Fibroblast of villous mesenchyme (primary cell): ENCODE data around the gene PKHD1. TPM values are rescaled to one million over a fixed set of nuclear protein-coding genes. Genes with fewer than 3 reads are reported as not detected.

Source experiments
- DNase-seq: peaks from one replicate; pipeline ENCODE4 v3.0.0-alpha.2; 2010; ENCODE audit warnings: low read depth
- H3K4me3 ChIP-seq: 2 replicates; pipeline ENCODE4 v1.5.1; 2011; ENCODE audit warnings: low read depth, mild to moderate bottlenecking, low read length
- CTCF ChIP-seq: IDR thresholded peaks from 2 replicates; pipeline ENCODE4 v1.5.1; 2012; ENCODE audit warnings: low read depth, mild to moderate bottlenecking, low read length; ENCODE audit not compliant: insufficient read depth
- total RNA-seq: library from RNA; depleted of rRNA; stranded (reverse); fragments of >200 nt; gene quantifications from 2 replicates; pipeline ENCODE4 v1.2.3, GENCODE V29; 2012

PKHD1 gene
- total RNA-seq, 1 donor, result not detected

GRCh38 chr6:51827580-51827979 lies 259.8 kb downstream of the PKHD1 start:
- no peak for TF ChIP-seq CTCF
- DNase-seq, result no peak
- H3K4me3 ChIP-seq, result no peak overlapping the region

- no peak for DNase-seq
- H3K4me3 ChIP-seq, result no peak overlapping the region
- no peak for TF ChIP-seq CTCF
These were observed 262.5 kb downstream of the PKHD1 start for GRCh38 chr6:51824940-51825339.

GRCh38 chr6:51820555-51820954 lies 266.9 kb downstream of the PKHD1 start:
- H3K4me3 ChIP-seq, result no peak overlapping the region
- TF ChIP-seq CTCF, result no peak
- no peak for DNase-seq

GRCh38 chr6:51818520-51819022 lies 268.8 kb downstream of the PKHD1 start:
- DNase-seq, result no peak
- TF ChIP-seq CTCF, result no peak
- no peak overlapping the region for H3K4me3 ChIP-seq

- no peak for DNase-seq
- no peak overlapping the region for H3K4me3 ChIP-seq
- no peak for TF ChIP-seq CTCF
These were observed 269.6 kb downstream of the PKHD1 start for GRCh38 chr6:51817832-51818231.

- no peak for DNase-seq
- no peak overlapping the region for H3K4me3 ChIP-seq
- no peak for TF ChIP-seq CTCF
These were observed 273.0 kb downstream of the PKHD1 start for GRCh38 chr6:51814418-51814817.

- H3K4me3 ChIP-seq, result no peak overlapping the region
- DNase-seq, result no peak
- no peak for TF ChIP-seq CTCF
These were observed 273.5 kb downstream of the PKHD1 start for GRCh38 chr6:51813904-51814303.
